Fibroblast of pulmonary artery (primary cell): ENCODE measurements around the gene PRKAA1.

Experiments
- DNase-seq: peaks from one replicate; pipeline ENCODE4 v3.0.0-alpha.2; 2010; ENCODE audit warnings: low read depth
- H3K4me3 ChIP-seq: replicated peaks from 2 replicates; pipeline ENCODE4 v1.5.1; 2011; ENCODE audit warnings: low read depth, mild to moderate bottlenecking, control low read depth, low read length, moderate library complexity
- CTCF ChIP-seq: IDR thresholded peaks from 2 replicates; pipeline ENCODE4 v1.5.1; 2011; ENCODE audit warnings: mild to moderate bottlenecking, control low read depth, low read length, inconsistent platforms; ENCODE audit errors: missing control alignments

Gene PRKAA1

GRCh38 chr5:40784027-40784653, 14.0 kb downstream of the PRKAA1 start:
- no peak overlapping the region for H3K4me3 ChIP-seq
- TF ChIP-seq CTCF = no peak
- no peak for DNase-seq

DNA sequence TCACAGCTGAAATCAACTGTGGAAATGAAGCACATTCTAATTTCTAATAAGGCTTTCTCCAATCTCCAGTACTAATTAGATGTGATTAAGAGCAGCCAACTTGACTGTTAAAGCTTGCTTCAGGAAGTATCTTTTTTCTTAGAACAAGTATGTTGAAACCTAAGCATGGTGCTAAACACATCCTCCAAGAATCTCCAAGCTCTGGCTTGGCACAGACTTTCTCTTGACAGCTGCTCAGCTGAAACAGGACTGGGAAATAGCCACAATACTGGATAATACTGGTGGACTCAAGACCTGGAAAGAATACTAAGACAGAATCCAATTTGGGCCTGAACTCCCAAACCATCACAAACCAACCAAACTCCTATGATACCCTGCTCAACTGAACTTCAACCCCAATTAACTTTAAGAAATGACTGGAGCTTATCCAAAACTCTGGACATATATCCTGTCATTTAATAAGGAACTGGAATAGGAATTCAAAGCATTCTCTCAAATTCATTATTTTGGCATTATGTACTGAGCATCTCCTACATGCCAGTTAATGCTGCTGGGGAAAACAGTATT, 16.2 kb downstream of the PRKAA1 start:
- no peak overlapping the region for H3K4me3 ChIP-seq
- no peak for TF ChIP-seq CTCF
- peak; percentile 83 for DNase-seq

- H3K4me3 ChIP-seq = no peak overlapping the region
- no peak for DNase-seq
- no peak for TF ChIP-seq CTCF
Measured at GRCh38 chr5:40780858-40781257, 17.3 kb downstream of the PRKAA1 start.

GRCh38 chr5:40780199-40780598, 18.0 kb downstream of the PRKAA1 start:
- no peak overlapping the region for H3K4me3 ChIP-seq
- DNase-seq = no peak
- no peak for TF ChIP-seq CTCF

DNA sequence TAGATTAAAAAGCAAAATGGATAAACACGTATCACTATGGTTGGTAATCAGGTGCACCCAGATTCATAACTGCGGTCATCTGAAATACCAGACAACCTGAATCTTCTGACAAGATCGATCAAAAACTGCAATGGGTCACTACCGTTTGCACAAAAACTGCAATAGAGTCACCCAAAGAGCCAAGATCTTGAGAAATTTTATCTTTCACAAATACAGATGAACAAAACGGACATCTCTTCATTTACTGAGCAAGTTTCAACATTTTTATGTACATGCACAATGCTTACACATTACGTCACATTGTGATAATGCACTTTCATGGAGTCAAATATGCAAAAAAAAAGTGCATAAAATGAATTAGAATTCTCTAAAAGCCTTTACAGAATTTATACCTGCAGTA, 18.6 kb downstream of the PRKAA1 start:
- DNase-seq = no peak
- no peak overlapping the region for H3K4me3 ChIP-seq
- no peak for TF ChIP-seq CTCF

DNA sequence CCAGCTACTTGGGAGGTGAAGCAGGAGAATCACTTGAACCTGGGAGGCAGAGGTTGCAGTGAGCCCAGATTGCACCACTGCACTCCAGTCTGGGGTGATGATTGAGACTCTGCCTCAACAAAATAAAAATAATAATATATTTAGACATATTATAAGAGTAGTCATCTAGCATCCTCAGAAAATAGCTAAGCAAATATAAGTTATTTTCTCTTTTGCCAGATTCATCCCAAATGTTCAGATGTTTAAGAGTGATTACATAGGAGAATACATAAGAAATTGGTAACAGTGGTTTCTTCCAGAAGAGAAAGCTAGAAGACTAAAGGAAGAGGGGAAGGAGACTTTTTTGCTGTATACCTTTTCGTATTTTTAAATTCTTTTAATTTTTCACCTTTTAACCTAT, 20.0 kb downstream of the PRKAA1 start:
- no peak for DNase-seq
- no peak for TF ChIP-seq CTCF
- H3K4me3 ChIP-seq = no peak overlapping the region

DNA sequence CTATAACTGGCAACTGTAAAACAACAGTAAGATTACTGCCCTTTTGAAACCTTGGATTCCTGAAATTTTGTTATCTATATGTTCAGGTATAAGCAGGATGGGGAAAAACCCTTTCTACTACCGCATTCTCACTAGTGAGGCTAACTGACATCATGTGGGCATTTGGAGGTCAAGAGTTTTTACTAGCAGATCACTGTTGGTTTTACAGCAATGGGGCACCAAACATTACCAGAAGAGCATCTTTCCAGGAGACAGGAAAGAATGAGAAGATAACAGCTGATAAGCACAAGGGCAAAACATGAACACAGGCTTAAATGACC, 21.6 kb downstream of the PRKAA1 start:
- DNase-seq = no peak
- TF ChIP-seq CTCF = no peak
- H3K4me3 ChIP-seq = no peak overlapping the region
